SH-SY5Y (cell line): Measurements from ENCODE around the gene SEPTIN8.

Source experiments
- GATA2 ChIP-seq: IDR thresholded peaks from 2 replicates; pipeline ENCODE4 v1.6.1; 2011; ENCODE audit warnings: mild to moderate bottlenecking, low read depth, low read length
- GATA3 ChIP-seq: IDR thresholded peaks from 2 replicates; pipeline ENCODE4 v1.6.1; 2011; ENCODE audit warnings: low read depth, mild to moderate bottlenecking, low read length, moderate library complexity

Gene SEPTIN8

DNA sequence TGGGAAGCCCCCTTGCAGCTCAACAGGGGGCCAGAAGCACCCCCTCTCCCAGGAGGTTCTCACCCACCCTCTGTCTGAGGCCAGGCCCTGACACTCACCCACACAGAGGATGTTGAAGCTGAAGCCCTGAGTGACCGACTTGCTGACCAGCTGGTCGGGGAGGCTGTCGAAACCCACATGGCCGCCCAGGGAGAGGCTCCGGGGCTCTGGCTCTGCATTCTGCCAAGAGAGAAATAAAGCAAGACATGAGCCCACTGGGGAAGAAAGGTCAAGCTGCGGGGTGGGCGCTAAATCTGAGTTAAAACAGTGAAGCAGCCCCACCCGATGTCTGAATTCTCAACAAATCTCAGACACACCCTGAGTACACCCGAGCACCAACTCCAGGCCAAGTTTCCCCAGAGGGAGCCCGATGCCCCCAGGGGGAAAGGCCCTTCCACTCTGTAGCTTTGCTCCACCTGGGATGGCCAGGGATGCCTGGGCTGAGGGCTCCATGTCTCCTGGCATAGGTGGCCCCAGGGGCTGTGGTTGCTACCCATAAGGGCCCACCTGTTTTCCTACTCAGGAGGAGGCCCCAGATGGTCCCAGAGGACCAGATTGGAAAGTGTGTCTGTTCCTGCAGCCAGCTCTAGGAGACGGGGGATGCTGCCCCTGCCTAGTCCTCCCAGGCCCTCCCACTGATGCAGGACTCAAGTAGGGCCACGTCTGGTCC, 11.6 kb downstream of the SEPTIN8 start:
- TF ChIP-seq GATA3 = no peak
- no peak for TF ChIP-seq GATA2

DNA sequence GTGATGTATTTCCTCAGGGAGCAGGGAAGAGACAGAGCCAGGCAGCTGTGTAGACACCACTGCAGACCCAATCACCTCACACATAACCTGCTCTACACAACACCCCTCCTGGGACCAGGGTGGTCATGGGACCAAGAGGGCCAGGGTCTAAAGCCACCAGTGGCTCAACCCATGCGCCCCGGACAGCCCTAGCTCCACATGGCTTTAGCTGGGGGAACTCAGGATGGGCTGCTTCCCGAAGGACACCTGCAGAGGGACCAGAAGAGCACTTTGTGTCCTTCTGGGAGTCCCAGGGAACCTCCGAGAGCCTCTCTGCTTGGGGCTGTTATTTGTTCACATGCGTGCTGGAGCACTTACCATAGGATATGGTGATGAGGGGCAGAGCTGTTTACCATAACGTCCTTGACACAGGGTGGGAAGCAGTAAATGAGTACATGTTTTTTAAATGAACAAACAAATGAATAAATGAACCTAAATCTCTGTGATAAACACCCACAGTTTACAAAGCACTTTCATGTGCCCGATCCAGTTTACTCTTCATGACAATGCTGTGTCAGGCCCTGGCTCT, 12.3 kb downstream of the SEPTIN8 start:
- TF ChIP-seq GATA2 (no peak), GATA3 (no peak)

DNA sequence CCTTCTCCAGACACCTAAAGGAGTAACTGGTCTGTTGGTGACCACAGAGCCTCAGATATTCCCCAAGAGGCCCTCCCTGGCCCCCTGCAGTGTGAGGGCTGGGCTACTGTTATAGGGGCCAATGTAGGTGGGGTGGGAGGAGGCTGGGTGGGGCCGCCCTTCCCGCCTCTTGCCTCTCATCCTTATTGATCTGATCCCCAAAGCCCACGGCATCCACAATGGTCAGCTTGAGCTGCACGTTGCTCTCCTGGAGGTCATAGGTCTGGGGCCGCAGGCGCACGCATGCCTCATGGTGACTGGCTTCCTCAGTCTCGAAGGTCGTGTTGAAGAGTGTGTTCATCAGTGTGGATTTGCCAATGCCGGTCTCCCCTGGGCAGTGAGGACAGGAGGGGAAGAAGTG, 13.0 kb downstream of the SEPTIN8 start:
- no peak for TF ChIP-seq GATA3
- no peak for TF ChIP-seq GATA2

DNA sequence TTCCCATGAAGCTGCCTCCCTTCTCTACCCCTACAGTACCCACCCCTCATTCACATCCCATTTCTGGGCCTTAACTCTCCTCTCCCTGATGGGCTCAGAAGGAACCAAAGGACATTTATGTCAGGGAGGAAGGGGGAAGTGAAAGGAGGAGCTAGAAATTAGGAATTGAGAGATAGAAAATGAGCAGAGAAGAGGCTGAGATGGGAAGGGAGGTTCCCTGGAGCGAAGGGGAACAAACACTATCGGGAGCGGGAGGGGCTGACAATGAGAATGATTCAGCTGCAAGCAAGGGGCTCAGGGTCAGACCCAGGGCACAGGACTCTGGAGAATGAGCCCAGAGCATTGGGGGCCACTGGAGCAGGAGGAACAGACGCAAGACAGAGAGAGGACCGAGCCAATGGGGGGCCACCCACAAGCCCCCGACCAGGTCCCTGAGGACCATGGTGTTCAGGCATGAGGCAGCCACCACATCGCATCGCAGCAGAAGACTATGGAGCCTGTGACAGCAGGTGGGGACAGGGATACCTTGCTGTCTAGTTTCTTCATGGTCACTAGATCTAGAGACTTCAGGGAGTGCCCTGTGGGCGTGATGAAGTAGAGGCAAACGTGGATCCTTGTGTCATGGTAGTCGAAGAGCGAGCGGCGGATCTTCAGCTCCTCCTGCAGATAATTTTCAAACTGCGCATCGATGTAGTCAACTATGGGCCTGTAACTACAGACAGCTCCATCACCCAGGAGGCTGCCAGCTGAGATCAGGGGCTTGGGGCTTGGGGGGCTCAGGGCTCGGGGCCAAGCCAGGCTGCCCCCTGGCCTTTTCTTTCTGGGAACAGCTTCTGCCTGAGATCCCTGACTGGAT, 13.6 kb downstream of the SEPTIN8 start:
- no peak for TF ChIP-seq GATA2
- TF ChIP-seq GATA3 = no peak

DNA sequence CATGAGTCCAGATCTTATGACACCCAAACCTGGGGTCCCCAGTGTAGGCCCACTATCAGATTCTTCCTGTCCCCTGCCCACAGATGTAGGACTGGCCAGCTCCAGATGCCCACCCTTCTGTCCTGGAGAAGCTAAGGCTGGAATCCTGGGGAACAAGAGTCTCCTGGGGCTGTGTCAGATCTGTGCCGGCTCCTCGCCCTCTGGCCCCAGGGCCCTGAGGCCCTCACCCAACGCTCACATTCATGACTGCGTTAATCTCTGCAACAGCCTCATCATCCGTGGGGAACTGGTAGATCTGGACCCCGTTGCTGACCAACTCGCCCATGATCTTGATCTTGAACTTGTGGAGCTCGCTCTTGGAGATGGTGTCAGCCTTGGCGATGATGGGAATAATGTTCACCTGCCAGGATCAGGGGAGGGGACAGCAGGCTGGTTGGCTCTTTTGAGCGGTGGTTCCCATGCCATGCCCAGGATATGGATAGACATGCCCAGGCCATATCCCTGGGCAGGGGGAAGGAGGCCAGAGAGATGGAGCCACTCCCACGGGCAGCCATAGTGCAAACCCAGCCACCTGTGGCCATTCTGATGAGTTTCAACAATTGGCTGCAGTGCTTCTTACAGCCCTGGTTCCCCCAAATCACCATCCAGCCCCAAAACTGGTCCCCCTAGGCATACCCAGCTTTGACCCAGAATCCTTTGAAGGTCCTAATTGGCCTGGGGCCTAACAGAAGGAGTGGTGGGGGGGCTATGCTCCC, 14.6 kb downstream of the SEPTIN8 start:
- no peak for TF ChIP-seq GATA3
- no peak for TF ChIP-seq GATA2

DNA sequence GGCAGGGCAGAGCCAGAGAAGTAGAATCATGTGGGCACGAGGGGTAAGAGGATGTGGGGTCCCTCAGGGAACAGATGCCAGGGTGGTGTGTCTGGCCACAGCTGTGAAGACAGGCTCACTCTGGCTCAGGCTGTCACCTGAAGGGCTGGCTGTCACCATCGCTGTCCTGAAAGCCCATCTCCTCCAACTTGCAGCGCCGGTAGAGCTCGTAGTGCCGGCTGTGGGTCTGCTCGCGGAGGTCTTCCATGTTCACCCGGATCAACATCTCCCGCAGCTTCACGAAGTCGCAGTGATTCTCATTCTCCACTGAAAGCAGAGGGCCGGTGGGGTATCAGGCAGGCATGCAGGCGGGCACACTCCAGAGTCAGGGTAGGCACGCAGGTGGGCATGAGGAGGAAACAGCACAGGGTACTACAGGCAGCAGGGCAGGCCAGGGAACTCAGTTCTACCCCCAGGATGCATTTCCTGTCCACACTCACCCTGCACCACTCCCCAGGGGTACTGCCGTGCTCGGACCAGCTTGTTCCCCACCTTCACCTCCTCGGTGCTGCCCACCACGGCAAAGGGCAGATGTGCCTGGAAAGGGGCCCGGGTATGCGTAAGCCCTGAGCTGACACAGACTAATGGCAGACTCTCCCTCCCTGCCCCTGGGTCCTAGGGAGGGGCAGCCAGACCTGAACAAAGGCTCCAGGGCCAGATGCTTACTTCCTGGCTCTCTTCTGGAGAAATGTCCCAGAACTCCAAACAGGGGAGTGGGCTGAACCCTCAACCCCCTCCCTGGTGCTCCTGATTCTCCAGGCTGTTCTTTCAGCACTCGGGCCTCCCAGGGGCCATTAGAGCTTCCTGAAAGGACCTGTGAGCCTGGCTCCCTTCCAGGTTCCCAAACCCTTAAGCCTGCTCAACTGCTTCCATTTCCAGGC, 15.5 kb downstream of the SEPTIN8 start:
- TF ChIP-seq GATA2 (no peak), GATA3 (no peak)

DNA sequence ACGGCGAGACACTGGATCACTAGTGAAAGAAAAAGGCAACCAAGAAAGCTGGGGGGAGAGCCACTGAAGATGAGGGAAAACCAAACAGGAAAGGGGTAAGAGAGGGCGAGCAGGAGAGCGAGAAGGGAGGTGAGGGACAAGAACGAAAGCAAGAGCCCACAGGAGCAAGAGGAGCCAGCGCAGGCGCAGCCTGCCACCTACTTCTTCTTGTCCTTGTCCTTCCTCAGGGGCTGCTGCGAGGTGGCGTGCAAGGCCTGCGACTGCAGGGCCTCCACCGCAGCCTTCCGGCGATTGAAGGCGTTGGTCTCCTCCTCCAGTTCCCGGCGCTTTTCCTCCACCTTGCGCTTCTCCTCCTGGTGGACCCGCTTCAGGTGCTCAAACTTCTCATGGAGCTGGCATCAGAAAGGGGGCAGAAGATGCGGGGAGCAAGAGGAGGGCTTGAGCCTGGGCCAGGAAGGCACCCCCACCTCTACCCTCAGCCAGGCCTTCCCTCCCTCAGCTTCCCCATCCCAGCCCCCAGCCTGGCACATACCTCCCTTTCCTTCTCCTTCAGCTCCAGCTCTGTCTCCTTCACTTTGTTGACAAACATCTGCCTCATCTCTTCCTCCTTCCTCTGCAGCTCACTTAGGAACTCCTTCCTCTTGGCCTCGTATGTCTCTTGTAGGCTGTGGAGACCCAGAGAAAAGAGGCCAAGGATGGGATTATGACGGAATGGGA, 16.3 kb downstream of the SEPTIN8 start:
- TF ChIP-seq GATA2 (no peak), GATA3 (no peak)

DNA sequence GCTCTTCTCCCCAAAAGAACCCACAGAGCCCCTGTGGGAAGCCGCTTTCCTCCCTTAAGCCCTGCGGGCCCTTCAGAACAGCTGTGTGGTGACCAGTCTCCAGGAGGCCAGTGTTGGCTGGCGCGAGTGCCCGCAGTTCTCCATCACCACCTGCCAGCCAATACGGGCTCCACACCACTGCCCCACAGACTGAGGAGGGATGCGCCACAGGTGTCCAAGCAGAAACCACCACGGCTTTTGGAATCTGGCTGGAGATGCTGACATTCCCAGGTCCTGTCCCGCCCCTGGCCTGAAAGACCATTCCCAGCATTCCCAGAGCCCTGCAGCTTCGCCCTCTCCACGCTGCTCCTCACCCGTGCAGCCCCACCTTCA, 17.0 kb downstream of the SEPTIN8 start:
- TF ChIP-seq GATA2 (no peak), GATA3 (no peak)

DNA sequence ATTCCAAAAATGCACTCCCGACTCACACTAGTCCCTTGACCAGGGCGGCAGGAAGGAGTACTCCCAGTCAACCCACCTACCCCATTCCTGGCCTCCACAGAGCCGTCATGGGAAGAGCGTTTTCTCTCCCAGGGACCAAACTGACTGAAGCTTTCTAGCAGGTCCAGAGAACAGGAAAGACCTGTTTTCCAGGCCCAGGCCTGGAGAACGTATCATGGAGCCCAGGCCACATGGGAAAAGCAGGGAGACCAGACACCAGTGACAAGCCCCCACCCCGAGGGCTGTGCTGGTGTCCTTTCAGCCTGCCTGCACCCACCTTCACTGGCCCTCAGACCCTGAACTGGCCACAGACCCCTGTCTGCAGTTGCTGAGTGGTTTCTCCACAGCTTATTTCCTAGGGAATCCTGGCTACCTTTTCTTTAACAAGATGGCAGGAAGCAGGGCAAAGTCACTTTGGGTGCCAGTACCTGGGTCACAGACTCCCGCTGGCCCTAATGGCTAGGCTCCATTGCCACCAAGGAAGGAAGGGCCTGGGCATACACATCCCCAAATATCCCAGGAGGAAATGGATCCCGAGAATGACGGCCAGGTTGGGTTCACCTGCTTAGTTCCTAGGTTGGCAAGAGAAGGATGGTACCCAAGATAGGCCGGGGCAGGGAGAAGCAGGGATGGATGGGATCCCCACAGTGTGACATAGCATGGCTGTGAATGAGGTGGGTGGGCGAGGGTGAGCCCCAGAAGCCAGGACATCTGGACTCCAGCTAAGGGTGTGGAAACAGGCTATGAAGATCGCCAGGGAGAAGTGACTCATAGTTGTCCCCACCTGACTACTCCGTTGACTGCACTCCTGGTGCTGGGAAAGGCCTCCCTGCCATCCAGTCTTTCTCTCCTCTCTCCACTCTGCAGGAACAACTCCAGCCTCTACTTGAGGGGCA, 17.7 kb downstream of the SEPTIN8 start:
- no peak for TF ChIP-seq GATA2
- TF ChIP-seq GATA3 = no peak

DNA sequence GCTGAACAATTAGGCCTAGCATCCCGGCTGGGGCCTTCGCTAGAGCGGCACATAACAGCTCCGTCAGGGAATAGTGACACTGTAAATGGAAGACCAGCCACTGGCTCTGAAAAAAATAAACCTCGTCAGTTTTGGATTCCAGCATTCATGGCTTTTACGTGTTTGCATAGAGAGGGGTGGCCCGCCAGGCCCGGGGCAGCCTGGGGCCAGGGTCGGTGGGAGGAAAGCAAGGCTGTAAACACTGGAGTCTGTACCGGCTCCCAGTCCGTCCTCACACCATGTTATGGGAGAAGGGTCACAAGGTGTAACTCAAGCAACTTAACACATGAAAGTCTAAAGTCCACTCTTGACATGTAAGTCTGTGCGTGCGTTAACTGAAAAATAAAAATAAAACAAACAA, 18.6 kb downstream of the SEPTIN8 start:
- no peak for TF ChIP-seq GATA3
- TF ChIP-seq GATA2 = no peak

DNA sequence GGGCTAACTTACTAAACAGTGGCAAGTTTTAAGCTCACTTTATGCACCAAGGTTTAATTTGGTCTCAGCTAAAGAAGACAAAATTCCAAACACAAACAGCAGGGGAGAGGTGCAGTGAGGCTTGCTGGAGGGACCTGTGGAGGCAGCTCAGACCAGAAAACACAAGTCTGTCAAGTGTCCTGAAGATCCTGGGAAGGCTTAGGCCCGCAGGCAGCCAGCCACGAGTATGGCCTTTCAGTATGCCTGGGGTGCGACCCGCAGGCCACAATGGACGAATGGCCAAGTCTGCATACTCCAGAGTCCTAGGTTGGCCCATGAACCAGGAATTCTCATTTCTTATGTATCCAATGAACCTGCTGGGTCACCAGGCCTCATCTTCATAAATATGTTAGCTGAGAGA, 20.5 kb downstream of the SEPTIN8 start:
- TF ChIP-seq GATA2 = no peak
- TF ChIP-seq GATA3 = no peak

DNA sequence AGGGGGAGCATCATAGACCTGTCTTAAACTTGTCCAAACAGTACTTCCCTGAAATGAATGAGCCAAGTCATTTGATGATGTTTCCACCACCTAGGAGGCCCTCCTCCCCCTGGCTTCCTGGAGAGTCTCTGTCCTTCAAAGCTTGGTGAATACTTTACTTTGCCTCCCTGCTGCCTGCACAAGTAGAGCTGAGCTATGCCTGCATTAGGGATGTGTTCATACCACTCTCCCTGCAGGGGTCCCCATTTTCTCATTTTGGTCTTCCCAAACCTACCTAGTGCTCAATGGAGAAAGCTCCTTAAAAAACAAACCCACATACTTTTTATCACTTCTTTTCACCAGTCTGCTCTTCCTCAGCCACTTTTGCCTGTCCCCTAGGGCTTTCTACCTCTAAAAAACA, 22.1 kb downstream of the SEPTIN8 start:
- TF ChIP-seq GATA3 = no peak
